ENCODE measurements around the gene GUCD1. TPM values are rescaled to one million over a fixed set of nuclear protein-coding genes. Genes with fewer than 3 reads are reported as not detected.

The GUCD1 gene
- total and polyA plus RNA-seq, 2 of the 13 experiments (the other 11 are each of a cell fraction or from before 2014, with no cell fraction given): 128 to 245 TPM

GRCh38 chr22:24506802-24507438 is 48.0 kb downstream of the GUCD1 start (continued):
- TF ChIP-seq KMT2A (CRISPR knock-in tag; IDR thresholded peaks at IDR 0.05): no peak
- 0 out of 2 replicates have a peak, but pooled peaks have one; percentile 43 for TF ChIP-seq ZNF30 (CRISPR knock-in tag; IDR thresholded peaks at IDR 0.05)
- TF ChIP-seq ZSCAN30 (CRISPR knock-in tag; IDR thresholded peaks at IDR 0.05): no peak
- TF ChIP-seq, protein P1, sequence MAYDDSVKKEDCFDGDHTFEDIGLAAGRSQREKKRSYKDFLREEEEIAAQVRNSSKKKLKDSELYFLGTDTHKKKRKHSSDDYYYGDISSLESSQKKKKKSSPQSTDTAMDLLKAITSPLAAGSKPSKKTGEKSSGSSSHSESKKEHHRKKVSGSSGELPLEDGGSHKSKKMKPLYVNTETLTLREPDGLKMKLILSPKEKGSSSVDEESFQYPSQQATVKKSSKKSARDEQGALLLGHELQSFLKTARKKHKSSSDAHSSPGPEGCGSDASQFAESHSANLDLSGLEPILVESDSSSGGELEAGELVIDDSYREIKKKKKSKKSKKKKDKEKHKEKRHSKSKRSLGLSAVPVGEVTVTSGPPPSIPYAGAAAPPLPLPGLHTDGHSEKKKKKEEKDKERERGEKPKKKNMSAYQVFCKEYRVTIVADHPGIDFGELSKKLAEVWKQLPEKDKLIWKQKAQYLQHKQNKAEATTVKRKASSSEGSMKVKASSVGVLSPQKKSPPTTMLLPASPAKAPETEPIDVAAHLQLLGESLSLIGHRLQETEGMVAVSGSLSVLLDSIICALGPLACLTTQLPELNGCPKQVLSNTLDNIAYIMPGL (CRISPR knock-in tag; IDR thresholded peaks at IDR 0.05; ENCODE audit: borderline replicate concordance in 1 of 2, low read depth in 1 of 2): no peak
- TF ChIP-seq, protein P2, sequence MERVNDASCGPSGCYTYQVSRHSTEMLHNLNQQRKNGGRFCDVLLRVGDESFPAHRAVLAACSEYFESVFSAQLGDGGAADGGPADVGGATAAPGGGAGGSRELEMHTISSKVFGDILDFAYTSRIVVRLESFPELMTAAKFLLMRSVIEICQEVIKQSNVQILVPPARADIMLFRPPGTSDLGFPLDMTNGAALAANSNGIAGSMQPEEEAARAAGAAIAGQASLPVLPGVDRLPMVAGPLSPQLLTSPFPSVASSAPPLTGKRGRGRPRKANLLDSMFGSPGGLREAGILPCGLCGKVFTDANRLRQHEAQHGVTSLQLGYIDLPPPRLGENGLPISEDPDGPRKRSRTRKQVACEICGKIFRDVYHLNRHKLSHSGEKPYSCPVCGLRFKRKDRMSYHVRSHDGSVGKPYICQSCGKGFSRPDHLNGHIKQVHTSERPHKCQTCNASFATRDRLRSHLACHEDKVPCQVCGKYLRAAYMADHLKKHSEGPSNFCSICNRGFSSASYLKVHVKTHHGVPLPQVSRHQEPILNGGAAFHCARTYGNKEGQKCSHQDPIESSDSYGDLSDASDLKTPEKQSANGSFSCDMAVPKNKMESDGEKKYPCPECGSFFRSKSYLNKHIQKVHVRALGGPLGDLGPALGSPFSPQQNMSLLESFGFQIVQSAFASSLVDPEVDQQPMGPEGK (CRISPR knock-in tag; IDR thresholded peaks at IDR 0.05): peak; percentile 52
- TF ChIP-seq FOXK1 (CRISPR knock-in tag; IDR thresholded peaks at IDR 0.05; ENCODE audit: borderline replicate concordance, low read depth): peak; percentile 78; the same call in 1 of the 2 replicates
- no peak for TF ChIP-seq ZNF691 (CRISPR knock-in tag; IDR thresholded peaks at IDR 0.05; ENCODE audit: borderline replicate concordance, low read depth)
- TF ChIP-seq, protein P3, sequence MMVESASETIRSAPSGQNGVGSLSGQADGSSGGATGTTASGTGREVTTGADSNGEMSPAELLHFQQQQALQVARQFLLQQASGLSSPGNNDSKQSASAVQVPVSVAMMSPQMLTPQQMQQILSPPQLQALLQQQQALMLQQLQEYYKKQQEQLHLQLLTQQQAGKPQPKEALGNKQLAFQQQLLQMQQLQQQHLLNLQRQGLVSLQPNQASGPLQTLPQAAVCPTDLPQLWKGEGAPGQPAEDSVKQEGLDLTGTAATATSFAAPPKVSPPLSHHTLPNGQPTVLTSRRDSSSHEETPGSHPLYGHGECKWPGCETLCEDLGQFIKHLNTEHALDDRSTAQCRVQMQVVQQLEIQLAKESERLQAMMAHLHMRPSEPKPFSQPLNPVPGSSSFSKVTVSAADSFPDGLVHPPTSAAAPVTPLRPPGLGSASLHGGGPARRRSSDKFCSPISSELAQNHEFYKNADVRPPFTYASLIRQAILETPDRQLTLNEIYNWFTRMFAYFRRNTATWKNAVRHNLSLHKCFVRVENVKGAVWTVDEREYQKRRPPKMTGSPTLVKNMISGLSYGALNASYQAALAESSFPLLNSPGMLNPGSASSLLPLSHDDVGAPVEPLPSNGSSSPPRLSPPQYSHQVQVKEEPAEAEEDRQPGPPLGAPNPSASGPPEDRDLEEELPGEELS (CRISPR knock-in tag; IDR thresholded peaks at IDR 0.05): peak; percentile 88
- no peak for TF ChIP-seq ZFP36L2 (CRISPR knock-in tag; IDR thresholded peaks at IDR 0.05)
- no peak for TF ChIP-seq FOSL1 (CRISPR knock-in tag; IDR thresholded peaks at IDR 0.05; ENCODE audit: borderline replicate concordance)
- peak; percentile 54 for TF ChIP-seq SAP130 (CRISPR knock-in tag; IDR thresholded peaks at IDR 0.05; ENCODE audit: low read depth)
- TF ChIP-seq, protein P4, sequence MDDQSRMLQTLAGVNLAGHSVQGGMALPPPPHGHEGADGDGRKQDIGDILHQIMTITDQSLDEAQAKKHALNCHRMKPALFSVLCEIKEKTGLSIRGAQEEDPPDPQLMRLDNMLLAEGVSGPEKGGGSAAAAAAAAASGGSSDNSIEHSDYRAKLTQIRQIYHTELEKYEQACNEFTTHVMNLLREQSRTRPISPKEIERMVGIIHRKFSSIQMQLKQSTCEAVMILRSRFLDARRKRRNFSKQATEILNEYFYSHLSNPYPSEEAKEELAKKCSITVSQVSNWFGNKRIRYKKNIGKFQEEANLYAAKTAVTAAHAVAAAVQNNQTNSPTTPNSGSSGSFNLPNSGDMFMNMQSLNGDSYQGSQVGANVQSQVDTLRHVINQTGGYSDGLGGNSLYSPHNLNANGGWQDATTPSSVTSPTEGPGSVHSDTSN (CRISPR knock-in tag; IDR thresholded peaks at IDR 0.05; ENCODE audit: borderline replicate concordance): no peak
- TF ChIP-seq CCDC6 (CRISPR knock-in tag; IDR thresholded peaks at IDR 0.05): 0 out of 2 replicates have a peak, but pooled peaks have one; percentile 19
- TF ChIP-seq ZNF142 (CRISPR knock-in tag; IDR thresholded peaks at IDR 0.05): no peak
